Gastroesophageal sphincter (tissue), 3 donors: Measurements from ENCODE around the gene MKRN2.

ENCODE experiments used
- EP300 ChIP-seq: sonication (generic); formaldehyde crosslinking; IDR thresholded peaks from one replicate; pipeline ENCODE4 v1.6.1; 2017; ENCODE audit warnings: antibody characterized with exemption, mild to moderate bottlenecking
- POLR2A ChIP-seq, 2 donors: fragments of 450-650 bp; IDR thresholded peaks; one replicate each; pipeline ENCODE4 v1.6.1; 2017; ENCODE audit warnings: antibody characterized with exemption in 2 of 2, mild to moderate bottlenecking in 2 of 2, moderate library complexity in 1 of 2
- POLR2AphosphoS5 ChIP-seq: sonication (generic); formaldehyde crosslinking; IDR thresholded peaks from one replicate; pipeline ENCODE4 v1.6.1; 2017; ENCODE audit warnings: antibody characterized with exemption
- TF ChIP-seq, protein P1 (sequence below), 4 experiments: fragments of 200-600 bp in 2 of 4; fragments of 450-650 bp in 2 of 4; sonication (generic) in 1 of 4; IDR thresholded peaks; one replicate each; pipeline ENCODE4 v1.5.1; 2017 to 2019; ENCODE audit warnings: antibody characterized with exemption in 4 of 4, mild to moderate bottlenecking in 2 of 4, moderate library complexity in 2 of 4

DNA sequence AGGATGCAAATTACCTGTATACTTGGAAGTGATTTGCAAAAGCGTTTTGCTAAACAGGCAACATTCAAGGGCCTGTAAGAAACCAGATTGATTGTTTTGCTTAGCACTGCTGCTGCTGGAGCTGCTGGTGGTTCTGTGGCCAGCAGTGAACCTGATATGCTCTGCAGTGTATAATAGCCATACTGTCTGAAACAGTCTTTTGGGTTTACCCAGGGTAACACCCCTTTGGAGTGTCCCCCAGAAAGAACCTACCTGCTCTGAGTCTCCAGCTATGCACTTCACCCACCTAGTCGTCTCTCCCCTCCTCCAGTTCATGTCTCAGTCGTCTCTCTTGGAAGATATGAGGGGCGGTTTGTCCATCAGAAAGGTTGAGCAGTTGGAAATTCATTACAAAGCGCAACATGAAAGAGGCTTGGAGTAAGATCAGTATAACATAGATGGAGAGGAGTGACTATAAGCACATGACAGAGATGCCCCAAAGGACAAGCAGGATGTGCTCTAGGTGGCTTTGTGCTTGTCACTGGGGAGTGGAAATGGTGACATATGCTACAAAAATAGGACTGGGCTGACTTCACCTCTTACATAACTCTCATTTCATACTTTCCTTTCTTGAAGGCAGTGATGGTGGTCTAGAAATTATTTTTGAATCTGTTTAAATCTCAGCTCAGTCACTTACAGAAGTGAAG, 3.8 kb downstream of the MKRN2 start:
- TF ChIP-seq, protein P1, sequence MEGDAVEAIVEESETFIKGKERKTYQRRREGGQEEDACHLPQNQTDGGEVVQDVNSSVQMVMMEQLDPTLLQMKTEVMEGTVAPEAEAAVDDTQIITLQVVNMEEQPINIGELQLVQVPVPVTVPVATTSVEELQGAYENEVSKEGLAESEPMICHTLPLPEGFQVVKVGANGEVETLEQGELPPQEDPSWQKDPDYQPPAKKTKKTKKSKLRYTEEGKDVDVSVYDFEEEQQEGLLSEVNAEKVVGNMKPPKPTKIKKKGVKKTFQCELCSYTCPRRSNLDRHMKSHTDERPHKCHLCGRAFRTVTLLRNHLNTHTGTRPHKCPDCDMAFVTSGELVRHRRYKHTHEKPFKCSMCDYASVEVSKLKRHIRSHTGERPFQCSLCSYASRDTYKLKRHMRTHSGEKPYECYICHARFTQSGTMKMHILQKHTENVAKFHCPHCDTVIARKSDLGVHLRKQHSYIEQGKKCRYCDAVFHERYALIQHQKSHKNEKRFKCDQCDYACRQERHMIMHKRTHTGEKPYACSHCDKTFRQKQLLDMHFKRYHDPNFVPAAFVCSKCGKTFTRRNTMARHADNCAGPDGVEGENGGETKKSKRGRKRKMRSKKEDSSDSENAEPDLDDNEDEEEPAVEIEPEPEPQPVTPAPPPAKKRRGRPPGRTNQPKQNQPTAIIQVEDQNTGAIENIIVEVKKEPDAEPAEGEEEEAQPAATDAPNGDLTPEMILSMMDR (IDR thresholded peaks at IDR 0.05): no peak
- no peak for TF ChIP-seq POLR2AphosphoS5
- no peak for TF ChIP-seq EP300
- TF ChIP-seq POLR2A (IDR thresholded peaks at IDR 0.05): no peak
